Keratinocyte (primary cell): ENCODE results near the gene FBXO31. TPM values are rescaled to one million over a fixed set of nuclear protein-coding genes. Genes with fewer than 3 reads are reported as not detected.

Source experiments
- DNase-seq: peaks from one replicate; pipeline ENCODE4 v3.0.0-alpha.2; 2011; ENCODE audit warnings: low read depth, missing footprints, low spot score
- FAIRE-seq: peaks from 2 replicates; lab custom pipeline; 2011; peaks lifted over from hg19 to GRCh38; lab: Jason Lieb, UNC
- H2AFZ ChIP-seq: 2 replicates; pipeline ENCODE4 v1.6.0; 2012; ENCODE audit warnings: low read length, control low read depth, inconsistent platforms; ENCODE audit not compliant: control insufficient read depth
- H3K27ac ChIP-seq: 2 replicates; pipeline ENCODE4 v1.5.1; 2011; ENCODE audit warnings: low read length; ENCODE audit not compliant: control insufficient read depth, insufficient read depth
- H3K27me3 ChIP-seq: 3 replicates; pipeline ENCODE4 v1.6.0; 2011; ENCODE audit warnings: low read length; ENCODE audit not compliant: control insufficient read depth, insufficient read depth; ENCODE audit errors: extremely low read depth
- H3K36me3 ChIP-seq, 2 experiments: 2 replicates in 1 of 2; 3 replicates in 1 of 2; pipeline ENCODE4 v1.5.1; 2011; ENCODE audit warnings: low read length in 2 of 2, mild to moderate bottlenecking in 1 of 2; ENCODE audit not compliant: control insufficient read depth in 2 of 2, insufficient read depth in 2 of 2; ENCODE audit errors: extremely low read depth in 1 of 2
- H3K4me1 ChIP-seq: 3 replicates; pipeline ENCODE4 v1.5.1; 2011; ENCODE audit warnings: low read length; ENCODE audit not compliant: control insufficient read depth, insufficient read depth; ENCODE audit errors: extremely low read depth
- H3K4me2 ChIP-seq: 3 replicates; pipeline ENCODE4 v1.6.0; 2011; ENCODE audit warnings: low read depth, low read length; ENCODE audit not compliant: control insufficient read depth, insufficient read depth; ENCODE audit errors: extremely low read depth
- H3K4me3 ChIP-seq, 3 experiments: fragments of 200-600 bp in 1 of 3; sonication (generic) in 1 of 3; 2 replicates in 2 of 3; 3 replicates in 1 of 3; pipeline ENCODE4 v1.5.1; 2011 to 2016; ENCODE audit warnings: low read length in 3 of 3, mild to moderate bottlenecking in 3 of 3, control low read depth in 2 of 3, inconsistent platforms in 1 of 3, low read depth in 1 of 3, mixed read lengths in 1 of 3, mixed run types in 1 of 3, moderate library complexity in 1 of 3; ENCODE audit not compliant: control insufficient read depth in 2 of 3, insufficient read depth in 2 of 3; ENCODE audit errors: extremely low read depth in 1 of 3
- H3K79me2 ChIP-seq: 2 replicates; pipeline ENCODE4 v1.6.0; 2012; ENCODE audit warnings: low read length; ENCODE audit not compliant: control insufficient read depth, insufficient read depth
- H3K9ac ChIP-seq: 3 replicates; pipeline ENCODE4 v1.6.0; 2011; ENCODE audit warnings: low read length; ENCODE audit not compliant: control insufficient read depth, insufficient read depth; ENCODE audit errors: extremely low read depth
- H3K9me1 ChIP-seq: 3 replicates; pipeline ENCODE4 v1.6.0; 2011; ENCODE audit warnings: low read length; ENCODE audit not compliant: control insufficient read depth, insufficient read depth; ENCODE audit errors: extremely low read depth
- H3K9me3 ChIP-seq: 2 replicates; pipeline ENCODE4 v1.5.1; 2012; ENCODE audit warnings: low read depth, low read length; ENCODE audit not compliant: control insufficient read depth
- H4K20me1 ChIP-seq: 3 replicates; pipeline ENCODE4 v1.6.0; 2011; ENCODE audit warnings: low read length; ENCODE audit not compliant: control insufficient read depth, insufficient read depth; ENCODE audit errors: extremely low read depth
- EZH2 ChIP-seq: IDR thresholded peaks from one replicate; pipeline ENCODE4 v1.6.1; 2012; ENCODE audit warnings: inconsistent platforms, mild to moderate bottlenecking, low read length, moderate library complexity
- dilution Hi-C: fragments of 300-500 bp; cut with MboI; formaldehyde crosslinking; loops from one replicate; pipeline ENCODE4 v1.7.0; 2020; ENCODE audit warnings: low sequenced_read_pairs; ENCODE audit not compliant: extremely low pct_ligation_motif_present
- polyA plus RNA-seq, 5 experiments: library from polyadenylated mRNA; depleted of rRNA in 3 of 5; stranded (reverse) in 3 of 5; stranded (forward) in 1 of 5; unstranded in 1 of 5; fragments of >200 nt; gene quantifications; 1 replicate in 1 of 5; 2 replicates in 3 of 5; 3 replicates in 1 of 5; pipeline versions ENCODE4 v1.2.1 to v1.2.3, GENCODE V29; 2011 to 2012; ENCODE audit warnings: missing spikeins in 2 of 5, low read depth in 1 of 5, low replicate concordance in 1 of 5
- TF ChIP-seq, protein P1 (sequence below), 3 experiments: IDR thresholded peaks in 1 of 3; conservative IDR thresholded peaks in 1 of 3; optimal IDR thresholded peaks in 1 of 3; 2 replicates in 2 of 3; 3 replicates in 1 of 3; pipeline versions ENCODE3 to v1.5.1; 2011; ENCODE audit warnings: low read length in 3 of 3, mild to moderate bottlenecking in 3 of 3, moderate library complexity in 2 of 3, control low read depth in 1 of 3, inconsistent platforms in 1 of 3; ENCODE audit not compliant: insufficient read depth in 2 of 3; ENCODE audit errors: extremely low read depth in 1 of 3

FBXO31 gene
- polyA plus RNA-seq, 1 donor (not counting 4 experiments of a cell fraction or from before 2014, with no cell fraction given), result 17.0 TPM

DNA sequence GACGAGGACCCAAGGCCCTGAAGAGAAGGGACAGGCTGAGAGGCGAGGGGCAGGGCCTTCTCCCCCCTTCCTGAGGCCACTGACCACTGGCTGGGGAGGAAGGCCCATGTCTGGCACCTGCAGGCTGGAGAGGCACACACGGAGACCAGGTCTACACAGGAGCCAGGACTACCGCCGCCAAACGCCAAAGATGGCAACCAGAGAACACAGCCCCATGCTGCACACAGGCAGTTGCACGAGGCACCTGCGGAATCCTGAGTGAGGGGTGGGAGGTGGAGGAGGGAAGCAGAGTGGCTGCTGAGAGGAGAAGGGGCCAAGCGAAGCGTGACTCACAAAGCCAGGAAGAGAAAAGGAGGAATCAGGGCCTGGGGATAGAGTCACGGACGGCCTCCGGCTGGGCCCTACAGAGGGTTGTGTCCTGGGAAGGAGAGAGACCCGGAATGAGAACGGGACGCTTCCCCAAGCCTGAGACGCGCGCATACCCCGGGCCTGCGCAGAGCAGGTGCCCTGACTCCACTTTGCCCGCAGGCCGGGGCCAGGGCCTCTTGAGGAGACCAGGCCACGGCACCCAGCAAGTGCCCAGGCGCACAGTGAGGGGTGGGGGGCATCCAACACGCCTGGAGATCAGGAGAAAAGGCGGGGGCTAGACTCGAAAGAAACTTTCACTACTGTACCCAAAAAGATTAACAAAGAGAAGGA lies 37.7 kb downstream of the FBXO31 start:
- no peak overlapping the region for H2AFZ ChIP-seq
- H3K27ac ChIP-seq, result no peak overlapping the region
- no peaks in the 10 kb centered on the region for H3K9me1 ChIP-seq
- H4K20me1 ChIP-seq, result no peaks in the 10 kb centered on the region
- no peak for DNase-seq
- H3K79me2 ChIP-seq, result peaks cover 16% of the 10 kb centered on the region
- H3K4me3 ChIP-seq, result no peak overlapping the region
- no peaks in the 10 kb centered on the region for H3K27me3 ChIP-seq
- no peaks in the 10 kb centered on the region for H3K9me3 ChIP-seq
- peaks cover 5% of the 10 kb centered on the region for H3K4me1 ChIP-seq
- no peak overlapping the region for H3K9ac ChIP-seq
- dilution Hi-C loops, result no loop called here
- H3K36me3 ChIP-seq, result peaks cover 11 to 19% of the 10 kb centered on the region in 2 experiments
- FAIRE-seq, result no peak
- no peak overlapping the region for H3K4me2 ChIP-seq
- TF ChIP-seq EZH2, result no peak
- TF ChIP-seq, protein P1, sequence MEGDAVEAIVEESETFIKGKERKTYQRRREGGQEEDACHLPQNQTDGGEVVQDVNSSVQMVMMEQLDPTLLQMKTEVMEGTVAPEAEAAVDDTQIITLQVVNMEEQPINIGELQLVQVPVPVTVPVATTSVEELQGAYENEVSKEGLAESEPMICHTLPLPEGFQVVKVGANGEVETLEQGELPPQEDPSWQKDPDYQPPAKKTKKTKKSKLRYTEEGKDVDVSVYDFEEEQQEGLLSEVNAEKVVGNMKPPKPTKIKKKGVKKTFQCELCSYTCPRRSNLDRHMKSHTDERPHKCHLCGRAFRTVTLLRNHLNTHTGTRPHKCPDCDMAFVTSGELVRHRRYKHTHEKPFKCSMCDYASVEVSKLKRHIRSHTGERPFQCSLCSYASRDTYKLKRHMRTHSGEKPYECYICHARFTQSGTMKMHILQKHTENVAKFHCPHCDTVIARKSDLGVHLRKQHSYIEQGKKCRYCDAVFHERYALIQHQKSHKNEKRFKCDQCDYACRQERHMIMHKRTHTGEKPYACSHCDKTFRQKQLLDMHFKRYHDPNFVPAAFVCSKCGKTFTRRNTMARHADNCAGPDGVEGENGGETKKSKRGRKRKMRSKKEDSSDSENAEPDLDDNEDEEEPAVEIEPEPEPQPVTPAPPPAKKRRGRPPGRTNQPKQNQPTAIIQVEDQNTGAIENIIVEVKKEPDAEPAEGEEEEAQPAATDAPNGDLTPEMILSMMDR (optimal IDR thresholded peaks at IDR 0.05 in 1 of 3, IDR thresholded peaks at IDR 0.05 in 1 of 3, conservative IDR thresholded peaks at IDR 0.05 in 1 of 3; ENCODE audit: extremely low read depth in 1 of 3, insufficient read depth in 2 of 3, low read length in 3 of 3), result no peak

GRCh38 chr16:87344931-87345631 lies 38.5 kb downstream of the FBXO31 start:
- DNase-seq (no peak), FAIRE-seq (no peak)
- H3K4me2 ChIP-seq, result no peak overlapping the region
- H3K79me2 ChIP-seq, result peaks cover 16% of the 10 kb centered on the region
- no peaks in the 10 kb centered on the region for H3K9me3 ChIP-seq
- no peaks in the 10 kb centered on the region for H3K9me1 ChIP-seq
- H3K9ac ChIP-seq, result no peak overlapping the region
- no peaks in the 10 kb centered on the region for H4K20me1 ChIP-seq
- no peaks in the 10 kb centered on the region for H3K27me3 ChIP-seq
- no peak overlapping the region for H3K4me3 ChIP-seq
- H2AFZ ChIP-seq, result no peak overlapping the region
- H3K27ac ChIP-seq, result no peak overlapping the region
- dilution Hi-C loops, result no loop called here
- H3K36me3 ChIP-seq, result peaks cover 11 to 19% of the 10 kb centered on the region in 2 experiments
- no peak for TF ChIP-seq EZH2
- TF ChIP-seq, protein P1 (optimal IDR thresholded peaks at IDR 0.05 in 1 of 3, IDR thresholded peaks at IDR 0.05 in 1 of 3, conservative IDR thresholded peaks at IDR 0.05 in 1 of 3; ENCODE audit: extremely low read depth in 1 of 3, insufficient read depth in 2 of 3, low read length in 3 of 3), result no peak
- H3K4me1 ChIP-seq, result peaks cover 5% of the 10 kb centered on the region
